Neuronal stem cell (in vitro differentiated cells): ENCODE results near the gene AQP10. TPM values are rescaled to one million over a fixed set of nuclear protein-coding genes. Genes with fewer than 3 reads are reported as not detected.
A peak's percentile ranks its signal among the peaks of the same experiment; 100 is the strongest.

Experiments
- DNase-seq: peaks from one replicate; pipeline ENCODE4 v3.0.0-alpha.2; 2013; ENCODE audit warnings: low spot score
- H2AFZ ChIP-seq: one replicate; pipeline ENCODE4 v1.6.1; 2013; ENCODE audit warnings: mild to moderate bottlenecking, low read length, inconsistent platforms
- H2AK5ac ChIP-seq: 2 replicates; pipeline ENCODE4 v1.6.1; 2013; ENCODE audit warnings: low read depth, mild to moderate bottlenecking, inconsistent platforms, low read length, moderate library complexity, mixed read lengths
- H2BK120ac ChIP-seq: 2 replicates; pipeline ENCODE4 v1.6.1; 2013; ENCODE audit warnings: low read depth, mild to moderate bottlenecking, inconsistent platforms, low read length, moderate library complexity, mixed read lengths
- H2BK12ac ChIP-seq: one replicate; pipeline ENCODE4 v1.6.1; 2013; ENCODE audit warnings: low read length, inconsistent platforms
- H2BK15ac ChIP-seq: 2 replicates; pipeline ENCODE4 v1.6.1; 2013; ENCODE audit warnings: mild to moderate bottlenecking, low read length, inconsistent platforms, mixed read lengths
- H2BK5ac ChIP-seq: one replicate; pipeline ENCODE4 v1.6.1; 2013; ENCODE audit warnings: inconsistent platforms, mild to moderate bottlenecking, low read length, moderate library complexity
- H3K14ac ChIP-seq: one replicate; pipeline ENCODE4 v1.6.1; 2013; ENCODE audit warnings: low read length, inconsistent platforms
- H3K18ac ChIP-seq: 2 replicates; pipeline ENCODE4 v1.6.1; 2013; ENCODE audit warnings: low read length, inconsistent platforms
- H3K23ac ChIP-seq: 2 replicates; pipeline ENCODE4 v1.6.1; 2013; ENCODE audit warnings: low read depth, mild to moderate bottlenecking, mixed read lengths, low read length, inconsistent platforms; ENCODE audit not compliant: poor library complexity
- H3K27ac ChIP-seq: replicated peaks from 3 replicates; pipeline ENCODE4 v1.5.1; 2013; ENCODE audit warnings: low read length, inconsistent platforms
- H3K27me3 ChIP-seq, 3 experiments: 2 replicates each; pipeline ENCODE4 v1.6.1; 2013; ENCODE audit warnings: low read length in 3 of 3, mild to moderate bottlenecking in 2 of 3, inconsistent platforms in 1 of 3, low read depth in 1 of 3, mixed read lengths in 1 of 3, moderate library complexity in 1 of 3; ENCODE audit not compliant: control insufficient read depth in 3 of 3, insufficient read depth in 3 of 3
- H3K36me3 ChIP-seq, 2 donors: replicated peaks in 1 of 2; 2 replicates each; pipeline ENCODE4 v1.6.1; 2013; ENCODE audit warnings: low read length in 2 of 2; ENCODE audit not compliant: control insufficient read depth in 2 of 2, insufficient read depth in 2 of 2
- H3K4ac ChIP-seq: 2 replicates; pipeline ENCODE4 v1.6.1; 2013; ENCODE audit warnings: inconsistent platforms, mild to moderate bottlenecking, low read length, moderate library complexity
- H3K4me1 ChIP-seq, 2 donors: 1 replicate in 1 of 2; 2 replicates in 1 of 2; pipeline ENCODE4 v1.6.1; 2013; ENCODE audit warnings: low read length in 2 of 2, low read depth in 1 of 2; ENCODE audit not compliant: control insufficient read depth in 2 of 2, insufficient read depth in 1 of 2
- H3K4me2 ChIP-seq: one replicate; pipeline ENCODE4 v1.6.1; 2013; ENCODE audit warnings: mild to moderate bottlenecking, low read length, inconsistent platforms; ENCODE audit not compliant: insufficient read depth, poor library complexity, severe bottlenecking
- H3K4me3 ChIP-seq, 2 donors: 2 replicates each; pipeline ENCODE4 v1.5.1; 2013; ENCODE audit warnings: low read length in 2 of 2, mild to moderate bottlenecking in 2 of 2, inconsistent platforms in 1 of 2, moderate library complexity in 1 of 2
- H3K79me1 ChIP-seq: one replicate; pipeline ENCODE4 v1.6.1; 2013; ENCODE audit warnings: low read depth, mild to moderate bottlenecking, inconsistent platforms, low read length, moderate library complexity
- H3K9ac ChIP-seq: one replicate; pipeline ENCODE4 v1.6.1; 2013; ENCODE audit warnings: mild to moderate bottlenecking, low read depth, low read length, inconsistent platforms; ENCODE audit not compliant: poor library complexity
- H3K9me3 ChIP-seq, 2 donors: replicated peaks in 1 of 2; 2 replicates each; pipeline versions ENCODE3 to v1.6.1; 2013; ENCODE audit warnings: low read length in 2 of 2, mild to moderate bottlenecking in 2 of 2, inconsistent platforms in 1 of 2, low read depth in 1 of 2, mixed read lengths in 1 of 2, moderate library complexity in 1 of 2; ENCODE audit not compliant: control insufficient read depth in 2 of 2, insufficient read depth in 1 of 2
- H4K8ac ChIP-seq: one replicate; pipeline ENCODE4 v1.6.1; 2013; ENCODE audit warnings: low read depth, mild to moderate bottlenecking, inconsistent platforms, low read length, moderate library complexity
- H4K91ac ChIP-seq: one replicate; pipeline ENCODE4 v1.6.1; 2013; ENCODE audit warnings: low read length, low read depth, mild to moderate bottlenecking, inconsistent platforms; ENCODE audit not compliant: poor library complexity
- WGBS, 2 donors: extraction: QIAGEN DNeasy Blood & Tissue Kit; methylation state at CpG; one replicate each; pipeline ENCODE4 v1.1.7; 2013; ENCODE audit warnings: missing lambda C conversion rate in 2 of 2, mixed read lengths in 1 of 2; ENCODE audit not compliant: insufficient read length in 2 of 2, insufficient replicate concordance in 1 of 2; ENCODE audit errors: extremely low coverage in 2 of 2; 5-methylcytosine and 5-hydroxymethylcytosine counted together
- polyA plus RNA-seq, 2 experiments: library from polyadenylated mRNA; stranded (reverse); fragments of 200-250 nt; gene quantifications; one replicate each; pipeline ENCODE4 v1.2.3, GENCODE V29; 2013

AQP10 gene
- polyA plus RNA-seq (2013, experiment 1 of 2), result not detected
- not detected for polyA plus RNA-seq (2013, experiment 2 of 2)

- Histone ChIP-seq H3K9me3 (no peaks in the 10 kb centered on the region), H3K18ac (no peak within 1 kb of the TSS), H2BK15ac (no peak within 1 kb of the TSS), H3K9ac (peak within 1 kb of the TSS; percentile 68), H3K27ac (no peak within 1 kb of the TSS), H4K8ac (no peak within 1 kb of the TSS), H3K36me3 (no peaks in the 10 kb centered on the region), H2BK120ac (no peak within 1 kb of the TSS), H2AK5ac (no peak within 1 kb of the TSS), H2AFZ (no peak within 1 kb of the TSS), H2BK5ac (no peak within 1 kb of the TSS), H3K23ac (no peak within 1 kb of the TSS), H3K4ac (no peak within 1 kb of the TSS), H3K79me1 (peaks cover 3% of the 10 kb centered on the region), H4K91ac (no peak within 1 kb of the TSS), H3K14ac (no peak within 1 kb of the TSS), H3K27me3 (peaks cover 0 to 19% (median 0%) of the 10 kb centered on the region in 3 experiments), H3K4me2 (no peak within 1 kb of the TSS), H2BK12ac (no peak within 1 kb of the TSS), H3K4me1 (no peaks in the 10 kb centered on the region), H3K4me3 (no peak within 1 kb of the TSS)
- WGBS, 2 donors, result 100% methylated on average over 2 of the region's 9 CpGs
- DNase-seq, result no peak
These were observed at the start of gene AQP10 for GRCh38 chr1:154320882-154321608. Gene AQP10 (plus strand): TSS chr1:154321093. CDS start chr1:154321156, 63 bp downstream.

GRCh38 chr1:154272217-154272998 lies 48.5 kb upstream of the AQP10 start, which contains the start of gene HAX1:
Gene HAX1 (plus strand): TSS chr1:154272629. CDS start chr1:154272724, 95 bp downstream.
- no peaks in the 10 kb centered on the region for H3K9me3 ChIP-seq
- no peaks in the 10 kb centered on the region for H3K4me1 ChIP-seq
- peak within 1 kb of the TSS; percentile 73 for H3K27ac ChIP-seq
- peak within 1 kb of the TSS; percentile 81 for H3K4me2 ChIP-seq
- peak within 1 kb of the TSS; percentile 76 for H3K18ac ChIP-seq
- no peak within 1 kb of the TSS for H3K23ac ChIP-seq
- H3K4me3 ChIP-seq, result peak within 1 kb of the TSS; percentile 71 to 91
- H3K36me3 ChIP-seq, result peaks cover 19 to 66% of the 10 kb centered on the region in 2 donors
- H2AK5ac ChIP-seq, result no peak within 1 kb of the TSS
- no peak within 1 kb of the TSS for H2BK15ac ChIP-seq
- H2BK5ac ChIP-seq, result no peak within 1 kb of the TSS
- peak within 1 kb of the TSS; percentile 80 for H3K9ac ChIP-seq
- no peak within 1 kb of the TSS for H4K91ac ChIP-seq
- whole genome bisulfite sequencing, 2 donors, result no CpG with 5 or more reads among the region's 47 CpGs
- H2AFZ ChIP-seq, result peak within 1 kb of the TSS; percentile 85
- H4K8ac ChIP-seq, result peak within 1 kb of the TSS; percentile 75
- no peak within 1 kb of the TSS for H2BK12ac ChIP-seq
- no peak within 1 kb of the TSS for H2BK120ac ChIP-seq
- peaks cover 2% of the 10 kb centered on the region for H3K79me1 ChIP-seq
- no peaks in the 10 kb centered on the region for H3K27me3 ChIP-seq
- DNase-seq, result peak; percentile 89
- peak within 1 kb of the TSS; percentile 11 for H3K14ac ChIP-seq
- no peak within 1 kb of the TSS for H3K4ac ChIP-seq

GRCh38 chr1:154272999-154273563 lies 47.8 kb upstream of the AQP10 start:
- no peak overlapping the region for H3K23ac ChIP-seq
- peak overlapping the region; percentile 85 for H2AFZ ChIP-seq
- H3K14ac ChIP-seq, result peak overlapping the region; percentile 11
- H3K27ac ChIP-seq, result peak overlapping the region; percentile 65
- H2AK5ac ChIP-seq, result no peak overlapping the region
- H3K79me1 ChIP-seq, result peaks cover 2% of the 10 kb centered on the region
- H2BK12ac ChIP-seq, result no peak overlapping the region
- H4K8ac ChIP-seq, result peak overlapping the region; percentile 75
- no peaks in the 10 kb centered on the region for H3K9me3 ChIP-seq
- peaks cover 19 to 60% of the 10 kb centered on the region in 2 donors for H3K36me3 ChIP-seq
- H4K91ac ChIP-seq, result no peak overlapping the region
- no peak for DNase-seq
- peak overlapping the region; percentile 76 for H3K18ac ChIP-seq
- no peak overlapping the region for H3K4ac ChIP-seq
- peak overlapping the region; percentile 81 for H3K4me2 ChIP-seq
- no CpG with 5 or more reads among the region's 13 CpGs for WGBS, 2 donors
- no peak overlapping the region for H2BK15ac ChIP-seq
- peak overlapping the region; percentile 71 to 91 for H3K4me3 ChIP-seq
- no peak overlapping the region for H2BK5ac ChIP-seq
- H2BK120ac ChIP-seq, result no peak overlapping the region
- H3K27me3 ChIP-seq, result no peaks in the 10 kb centered on the region
- no peaks in the 10 kb centered on the region for H3K4me1 ChIP-seq
- peak overlapping the region; percentile 66 for H3K9ac ChIP-seq
